AG09319 (cell line): ENCODE data around the gene SCN1A.
"Not testable (repeated sequence)": the region's sequence is repeated elsewhere in the genome, so short reads cannot be mapped to it uniquely, and the experiment has no call there.

Source experiments
- DNase-seq: peaks from one replicate; pipeline ENCODE4 v3.0.0-alpha.2; 2010; ENCODE audit warnings: low read depth; ENCODE audit errors: extremely low read depth
- TF ChIP-seq, protein P1 (sequence below): IDR thresholded peaks from 2 replicates; pipeline ENCODE4 v1.5.1; 2011; ENCODE audit warnings: low read depth, mild to moderate bottlenecking, inconsistent platforms, low read length, moderate library complexity

Gene SCN1A

GRCh38 chr2:165985120-165985519, 142.7 kb downstream of the SCN1A start:
- TF ChIP-seq, protein P1, sequence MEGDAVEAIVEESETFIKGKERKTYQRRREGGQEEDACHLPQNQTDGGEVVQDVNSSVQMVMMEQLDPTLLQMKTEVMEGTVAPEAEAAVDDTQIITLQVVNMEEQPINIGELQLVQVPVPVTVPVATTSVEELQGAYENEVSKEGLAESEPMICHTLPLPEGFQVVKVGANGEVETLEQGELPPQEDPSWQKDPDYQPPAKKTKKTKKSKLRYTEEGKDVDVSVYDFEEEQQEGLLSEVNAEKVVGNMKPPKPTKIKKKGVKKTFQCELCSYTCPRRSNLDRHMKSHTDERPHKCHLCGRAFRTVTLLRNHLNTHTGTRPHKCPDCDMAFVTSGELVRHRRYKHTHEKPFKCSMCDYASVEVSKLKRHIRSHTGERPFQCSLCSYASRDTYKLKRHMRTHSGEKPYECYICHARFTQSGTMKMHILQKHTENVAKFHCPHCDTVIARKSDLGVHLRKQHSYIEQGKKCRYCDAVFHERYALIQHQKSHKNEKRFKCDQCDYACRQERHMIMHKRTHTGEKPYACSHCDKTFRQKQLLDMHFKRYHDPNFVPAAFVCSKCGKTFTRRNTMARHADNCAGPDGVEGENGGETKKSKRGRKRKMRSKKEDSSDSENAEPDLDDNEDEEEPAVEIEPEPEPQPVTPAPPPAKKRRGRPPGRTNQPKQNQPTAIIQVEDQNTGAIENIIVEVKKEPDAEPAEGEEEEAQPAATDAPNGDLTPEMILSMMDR = no peak
- DNase-seq = no peak

GRCh38 chr2:165972161-165972560, 155.7 kb downstream of the SCN1A start:
- not testable (repeated sequence) for DNase-seq

DNA sequence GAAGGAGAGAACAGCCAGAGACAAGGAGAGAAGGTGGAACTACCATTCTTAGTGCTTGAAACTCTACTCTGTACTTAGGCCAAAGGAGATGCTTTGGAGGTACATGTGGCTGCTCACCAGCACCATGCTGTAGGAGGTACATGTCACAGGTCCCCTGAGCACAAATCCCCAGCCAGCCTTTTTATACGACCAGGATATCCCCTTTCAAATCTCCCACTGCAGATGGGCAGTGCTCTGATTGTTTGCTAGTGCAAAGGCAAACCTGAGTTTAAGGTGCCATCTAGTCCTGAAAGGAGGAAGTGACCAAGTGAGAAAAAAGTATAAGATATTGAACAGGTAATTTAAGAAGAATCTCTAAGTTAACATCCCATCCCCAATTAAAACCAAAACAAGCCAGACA, 157.2 kb downstream of the SCN1A start:
- TF ChIP-seq, protein P1 = no peak
- no peak for DNase-seq

DNA sequence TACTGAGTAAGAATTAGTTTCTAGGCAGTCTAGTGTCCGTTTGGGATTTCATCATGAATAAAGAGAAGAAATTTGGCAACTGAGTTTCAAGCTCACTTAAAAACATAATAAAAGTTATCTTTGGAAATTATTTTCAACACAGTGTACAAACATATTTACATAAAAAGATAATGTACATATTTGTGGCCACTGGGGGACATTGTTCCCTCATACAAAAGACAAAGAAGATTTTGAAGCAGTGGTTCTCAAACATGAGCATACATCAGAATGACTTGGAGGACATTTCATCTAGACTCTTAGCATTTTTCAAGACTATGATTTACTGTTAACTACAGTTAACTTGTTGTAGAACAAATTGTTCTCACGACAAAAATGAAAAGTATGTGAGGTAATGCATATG, 158.6 kb downstream of the SCN1A start:
- DNase-seq = no peak
- TF ChIP-seq, protein P1 = no peak

DNA sequence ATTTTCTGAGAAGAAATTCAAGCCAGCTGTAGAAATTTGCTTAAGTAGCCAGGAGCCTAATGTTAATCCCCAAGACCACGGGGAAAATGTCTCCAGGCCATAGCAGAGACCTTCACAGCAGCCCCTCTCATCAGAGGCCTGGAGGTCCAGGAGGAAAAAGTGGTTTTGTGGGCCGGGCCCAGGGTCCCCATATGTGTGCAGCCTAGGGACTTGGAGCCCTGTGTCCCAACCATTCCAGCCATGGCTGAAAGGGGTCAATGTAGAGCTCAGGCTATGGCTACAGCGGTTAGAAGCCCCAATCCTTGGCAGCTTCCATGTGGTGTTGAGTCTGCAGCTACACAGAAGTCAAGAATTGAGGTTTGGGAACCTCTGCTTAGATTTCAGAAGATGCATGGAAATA, 160.1 kb downstream of the SCN1A start:
- TF ChIP-seq, protein P1 = no peak
- DNase-seq = no peak

DNA sequence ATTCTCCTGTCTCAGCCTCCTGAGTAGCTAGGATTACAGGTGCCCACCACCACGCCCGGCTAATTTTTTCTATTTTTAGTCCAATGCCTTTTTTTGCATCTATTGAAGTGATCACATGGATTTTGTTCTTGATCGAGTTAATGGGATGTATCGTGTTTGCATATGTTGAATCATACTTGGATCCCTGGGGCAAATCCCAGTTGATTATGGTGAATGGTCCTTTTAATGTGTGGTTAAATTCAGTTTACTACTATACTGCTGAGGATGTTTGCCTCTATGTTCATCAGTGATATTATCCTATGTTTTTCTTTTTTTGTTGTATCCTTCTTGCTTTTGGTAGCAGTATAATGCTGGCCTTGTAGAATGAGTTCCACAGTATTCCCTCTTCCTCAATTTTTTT, 166.0 kb downstream of the SCN1A start:
- DNase-seq = no peak
- TF ChIP-seq, protein P1 = no peak

GRCh38 chr2:165959371-165959770, 168.4 kb downstream of the SCN1A start:
- TF ChIP-seq, protein P1 = no peak
- DNase-seq = no peak

DNA sequence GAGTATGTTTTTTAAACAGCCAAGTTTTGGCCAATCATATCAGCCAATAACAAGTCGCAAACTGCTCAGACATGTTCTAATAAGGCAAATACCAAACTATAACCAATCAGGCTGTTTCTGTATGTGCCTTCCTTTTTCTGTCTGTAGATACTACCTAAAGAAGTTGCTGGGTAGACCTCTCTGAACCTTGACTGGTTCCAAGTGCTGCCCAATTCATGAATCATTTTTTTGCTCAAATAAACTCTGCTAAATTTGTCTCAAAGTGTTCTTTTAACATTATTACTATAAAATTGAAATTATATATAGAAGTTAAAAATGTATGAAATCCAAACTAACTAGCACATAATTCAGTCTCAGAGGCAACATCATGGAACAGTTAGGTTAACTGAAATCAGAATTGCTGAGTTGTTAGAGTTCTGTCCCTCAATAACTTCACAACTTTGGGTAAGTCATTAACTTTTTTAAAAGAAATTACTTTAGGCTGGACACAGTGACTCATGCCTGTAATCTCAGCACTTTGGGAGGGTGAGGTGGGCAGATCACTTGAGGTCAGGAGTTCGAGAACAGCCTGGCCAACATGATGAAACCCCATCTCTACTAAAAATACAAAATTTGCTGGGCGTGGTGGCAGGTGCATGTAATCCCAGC, 169.4 kb downstream of the SCN1A start:
- no peak for DNase-seq
- TF ChIP-seq, protein P1 = no peak
